CD14-positive monocyte (primary cell): ENCODE measurements around the gene MKRN2OS. TPM values are rescaled to one million over a fixed set of nuclear protein-coding genes. Genes with fewer than 3 reads are reported as not detected.

Experiments
- DNase-seq, 3 donors: peaks; one replicate each; pipeline ENCODE4 v3.0.0-alpha.2; 2011 to 2022
- H2AFZ ChIP-seq: 2 replicates; pipeline ENCODE4 v1.6.0; 2012; ENCODE audit warnings: mild to moderate bottlenecking, low read depth, low read length, inconsistent platforms; ENCODE audit not compliant: insufficient read depth, poor library complexity, severe bottlenecking
- H3K27ac ChIP-seq, 2 donors: 1 replicate in 1 of 2; 2 replicates in 1 of 2; pipeline ENCODE4 v1.5.1; 2012 to 2013; ENCODE audit warnings: low read length in 2 of 2, control low read depth in 1 of 2, inconsistent platforms in 1 of 2, low read depth in 1 of 2, mild to moderate bottlenecking in 1 of 2
- H3K27me3 ChIP-seq, 2 donors: one replicate each; pipeline versions ENCODE4 v1.6.0 to v1.6.1; 2011 to 2013; ENCODE audit warnings: low read length in 2 of 2; ENCODE audit not compliant: control insufficient read depth in 2 of 2, insufficient read depth in 2 of 2
- H3K36me3 ChIP-seq, 2 donors: replicated peaks in 1 of 2; 1 replicate in 1 of 2; 2 replicates in 1 of 2; pipeline versions ENCODE4 v1.5.1 to v1.6.1; 2012 to 2013; ENCODE audit warnings: low read length in 2 of 2, control low read depth in 1 of 2, inconsistent platforms in 1 of 2, mild to moderate bottlenecking in 1 of 2; ENCODE audit not compliant: insufficient read depth in 2 of 2, control insufficient read depth in 1 of 2
- H3K4me1 ChIP-seq, 2 donors: 1 replicate in 1 of 2; 2 replicates in 1 of 2; pipeline versions ENCODE4 v1.5.1 to v1.6.1; 2012 to 2013; ENCODE audit warnings: low read length in 2 of 2, control low read depth in 1 of 2, inconsistent platforms in 1 of 2, mild to moderate bottlenecking in 1 of 2, moderate library complexity in 1 of 2; ENCODE audit not compliant: insufficient read depth in 2 of 2, control insufficient read depth in 1 of 2
- H3K4me2 ChIP-seq: replicated peaks from 2 replicates; pipeline ENCODE3; 2012; ENCODE audit warnings: low read length, moderate library complexity, mild to moderate bottlenecking; ENCODE audit not compliant: poor library complexity, severe bottlenecking; ENCODE audit errors: extremely low read depth
- H3K4me3 ChIP-seq, 3 experiments: fragments of 200-600 bp in 1 of 3; sonication (generic) in 1 of 3; replicated peaks in 1 of 3; 1 replicate in 2 of 3; 2 replicates in 1 of 3; pipeline ENCODE4 v1.5.1; 2011 to 2013; ENCODE audit warnings: low read length in 3 of 3, mild to moderate bottlenecking in 3 of 3, control low read depth in 2 of 3, low read depth in 2 of 3, inconsistent platforms in 1 of 3, moderate library complexity in 1 of 3
- H3K79me2 ChIP-seq: 2 replicates; pipeline ENCODE4 v1.6.0; 2012; ENCODE audit warnings: mild to moderate bottlenecking, control low read depth, inconsistent platforms, low read length, moderate library complexity; ENCODE audit not compliant: insufficient read depth
- H3K9ac ChIP-seq: 2 replicates; pipeline ENCODE4 v1.6.0; 2017; ENCODE audit warnings: low read length, mild to moderate bottlenecking; ENCODE audit not compliant: insufficient read depth, poor library complexity, severe bottlenecking
- H3K9me3 ChIP-seq, 2 donors: replicated peaks in 1 of 2; 1 replicate in 1 of 2; 2 replicates in 1 of 2; pipeline versions ENCODE4 v1.5.1 to v1.6.1; 2012 to 2013; ENCODE audit warnings: low read length in 2 of 2, control low read depth in 1 of 2; ENCODE audit not compliant: control insufficient read depth in 1 of 2, insufficient read depth in 1 of 2
- H4K20me1 ChIP-seq: 2 replicates; pipeline ENCODE4 v1.6.0; 2012; ENCODE audit warnings: mild to moderate bottlenecking, low read length, control low read depth, moderate library complexity; ENCODE audit not compliant: insufficient read depth
- H3K27ac Mint-ChIP-seq, 7 donors: one replicate each; pipeline ENCODE4 v1.8.0; 2020; ENCODE audit warnings: mild to moderate bottlenecking in 7 of 7, mixed read lengths in 7 of 7, moderate library complexity in 6 of 7, inconsistent platforms in 2 of 7
- H3K27me3 Mint-ChIP-seq, 3 donors: one replicate each; pipeline ENCODE4 v1.8.0; 2021 to 2022; ENCODE audit warnings: low read depth in 3 of 3, mild to moderate bottlenecking in 3 of 3, mixed read lengths in 3 of 3, moderate library complexity in 3 of 3, inconsistent platforms in 1 of 3
- H3K36me3 Mint-ChIP-seq, 2 donors: one replicate each; pipeline ENCODE4 v1.8.0; 2020; ENCODE audit warnings: mixed read lengths in 2 of 2, inconsistent platforms in 1 of 2, mild to moderate bottlenecking in 1 of 2
- H3K4me1 Mint-ChIP-seq: one replicate; pipeline ENCODE4 v1.8.0; 2020; ENCODE audit warnings: mild to moderate bottlenecking, mixed read lengths
- H3K4me3 Mint-ChIP-seq, 2 donors: one replicate each; pipeline ENCODE4 v1.8.0; 2020; ENCODE audit warnings: mild to moderate bottlenecking in 2 of 2, mixed read lengths in 2 of 2, moderate library complexity in 1 of 2
- H3K9me3 Mint-ChIP-seq, 7 donors: one replicate each; pipeline ENCODE4 v1.8.0; 2020 to 2022; ENCODE audit warnings: mixed read lengths in 7 of 7, mild to moderate bottlenecking in 6 of 7, moderate library complexity in 6 of 7, inconsistent platforms in 2 of 7
- CTCF ChIP-seq: fragments of 200-600 bp; IDR thresholded peaks from one replicate; pipeline ENCODE4 v1.8.0; 2022; ENCODE audit warnings: antibody characterized with exemption, mild to moderate bottlenecking
- WGBS: methylation state at CpG from one replicate; pipeline ENCODE4 v1.1.5; 2013; ENCODE audit warnings: missing lambda C conversion rate; ENCODE audit not compliant: insufficient coverage; 5-methylcytosine and 5-hydroxymethylcytosine counted together
- intact Hi-C, 2 donors: fragments of 100-400 bp; cut with micrococcal nuclease; formaldehyde crosslinking; loops; one replicate each; pipeline versions ENCODE4 v1.15.0 to v1.15.1; 2023
- polyA plus RNA-seq, 3 donors: library from polyadenylated mRNA; depleted of rRNA in 1 of 3; unstranded in 2 of 3; stranded (reverse) in 1 of 3; fragments of 300-500 nt in 2 of 3; fragments of >200 nt in 1 of 3; fragmentation: Illumina TruSeq in 2 of 3; gene quantifications; 1 replicate in 2 of 3; 2 replicates in 1 of 3; pipeline ENCODE4 v1.2.3, GENCODE V29; 2012 to 2021

MKRN2OS gene
- polyA plus RNA-seq, 3 donors = not detected

- H3K4me2 ChIP-seq = no peak overlapping the region
- H3K27me3 ChIP-seq = no peaks in the 10 kb centered on the region
- no peak for DNase-seq
- peaks cover 85% of the 10 kb centered on the region for H3K79me2 ChIP-seq
- no peaks in the 10 kb centered on the region for H3K36me3 ChIP-seq
- Mint-ChIP-seq H3K4me3 (no peak overlapping the region), H3K9me3 (peaks cover 0 to 6% (median 0%) of the 10 kb centered on the region in 7 donors), H3K36me3 (peaks cover 2 to 13% of the 10 kb centered on the region in 2 donors), H3K4me1 (peaks cover 51% of the 10 kb centered on the region), H3K27me3 (peaks cover 0 to 6% (median 5%) of the 10 kb centered on the region in 3 donors), H3K27ac (peak overlapping the region in 1 of 7 donors; percentile 57)
- peaks cover 52% of the 10 kb centered on the region for H4K20me1 ChIP-seq
- peaks cover 0 to under 1% of the 10 kb centered on the region in 2 donors for H3K9me3 ChIP-seq
- H3K9ac ChIP-seq = no peak overlapping the region
- H3K27ac ChIP-seq = peak overlapping the region in 1 of 2 donors; percentile 22
- H2AFZ ChIP-seq = no peak overlapping the region
- no peak overlapping the region for H3K4me3 ChIP-seq
- 100% methylated on average over 1 of the region's 5 CpGs for WGBS
- intact Hi-C loops = no loop called here
- no peak for TF ChIP-seq CTCF
- peaks cover 28 to 35% of the 10 kb centered on the region in 2 donors for H3K4me1 ChIP-seq
Measured at GRCh38 chr3:12560505-12561190, 15.3 kb upstream of the MKRN2OS start.

- Mint-ChIP-seq H3K36me3 (peaks cover 0 to 4% of the 10 kb centered on the region in 2 donors), H3K27me3 (peaks cover 4 to 16% (median 13%) of the 10 kb centered on the region in 3 donors), H3K4me1 (peaks cover 52% of the 10 kb centered on the region), H3K27ac (peak overlapping the region in 1 of 7 donors; percentile 46), H3K4me3 (no peak overlapping the region), H3K9me3 (no peaks in the 10 kb centered on the region)
- Histone ChIP-seq H3K27ac (peak overlapping the region in 1 of 2 donors; percentile 24), H3K4me3 (no peak overlapping the region), H3K9me3 (no peaks in the 10 kb centered on the region), H3K27me3 (no peaks in the 10 kb centered on the region), H4K20me1 (peaks cover 47% of the 10 kb centered on the region), H3K36me3 (no peaks in the 10 kb centered on the region), H3K9ac (no peak overlapping the region), H3K79me2 (peaks cover 74% of the 10 kb centered on the region), H3K4me2 (no peak overlapping the region), H2AFZ (no peak overlapping the region), H3K4me1 (peaks cover 28 to 37% of the 10 kb centered on the region in 2 donors)
- WGBS = 90% methylated on average over 2 of the region's 3 CpGs
- no peak for DNase-seq
- intact Hi-C loops = loop anchor here in 1 of 2 donors (5.0 kb wide), 2 partner anchors 103 to 283 kb away; partner anchors contain the start of genes RAF1 and RPL32
- no peak for TF ChIP-seq CTCF
Measured at GRCh38 chr3:12559520-12559919, 14.2 kb upstream of the MKRN2OS start.
